Activated CD4-positive, alpha-beta T cell treated with anti-CD3 and anti-CD28 coated beads for 1 hour (primary cell): Measurements from ENCODE around the gene RFX2.

Experiments
- DNase-seq: peaks from one replicate; pipeline ENCODE4 v3.0.0-alpha.2; 2020

The RFX2 gene

GRCh38 chr19:5949792-5950305 is 160.5 kb downstream of the RFX2 start:
- peak; percentile 19 for DNase-seq

DNA sequence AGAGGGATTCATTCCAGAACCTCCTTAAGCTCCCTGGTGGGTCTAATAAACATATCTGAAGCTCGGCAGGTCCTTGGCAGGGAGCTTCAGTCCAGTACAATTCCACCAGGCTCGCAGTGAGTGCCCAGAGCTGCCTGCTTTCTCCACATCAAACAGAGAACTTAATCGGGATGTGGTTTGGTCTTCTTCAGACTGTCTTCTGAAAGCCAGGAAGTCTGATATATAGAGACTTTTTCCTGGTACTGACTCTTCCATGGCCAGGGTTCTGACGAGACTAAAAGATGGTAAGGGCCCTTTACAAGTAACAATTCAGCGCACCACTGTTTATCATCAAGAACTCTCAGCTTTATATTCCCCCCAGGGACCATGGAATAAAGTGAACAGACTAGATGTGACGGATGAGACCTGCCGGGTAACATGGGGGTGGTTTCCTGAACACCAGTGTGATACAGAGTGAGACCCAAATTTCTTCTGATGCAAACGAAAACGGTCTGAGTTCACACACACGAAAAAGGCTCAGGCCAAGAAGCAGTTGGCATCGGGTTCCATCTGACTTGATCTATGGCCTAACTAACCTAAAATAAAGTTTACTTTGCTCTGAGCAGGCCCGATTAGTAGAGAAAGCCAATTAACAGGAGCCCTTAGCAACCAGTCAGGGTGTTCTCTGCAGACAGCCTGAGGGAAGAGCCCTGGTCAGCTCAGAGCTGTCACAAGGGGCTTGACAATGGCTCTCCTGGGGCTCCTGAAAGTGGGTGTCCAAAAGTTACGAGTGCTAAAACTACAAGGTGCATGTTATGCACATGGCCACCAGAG is 161.3 kb downstream of the RFX2 start:
- no peak for DNase-seq

- no peak for DNase-seq
Measured at GRCh38 chr19:5947435-5947834, 162.9 kb downstream of the RFX2 start.

DNA sequence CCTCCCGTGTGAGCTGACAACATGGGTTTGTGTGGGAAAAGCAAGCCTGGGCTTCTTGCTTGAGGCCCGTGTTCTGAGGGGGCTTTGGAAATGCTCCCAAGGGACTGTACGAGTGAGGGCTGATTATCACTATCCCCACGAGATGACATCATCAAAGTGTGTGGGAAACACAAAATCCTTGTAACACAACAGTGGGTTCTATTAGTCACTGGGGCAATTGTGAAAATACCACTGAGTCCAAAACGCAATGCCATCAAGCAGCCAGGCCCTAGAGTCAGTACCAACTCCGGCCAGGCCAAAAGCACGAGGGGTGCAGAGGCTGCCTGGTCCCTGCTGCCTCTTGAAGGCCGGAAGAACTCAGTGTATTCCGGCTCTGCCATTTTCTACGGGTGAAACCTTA is 166.7 kb downstream of the RFX2 start:
- no peak for DNase-seq
